ENCODE measurements around the gene PCSK6.

Gene PCSK6

DNA sequence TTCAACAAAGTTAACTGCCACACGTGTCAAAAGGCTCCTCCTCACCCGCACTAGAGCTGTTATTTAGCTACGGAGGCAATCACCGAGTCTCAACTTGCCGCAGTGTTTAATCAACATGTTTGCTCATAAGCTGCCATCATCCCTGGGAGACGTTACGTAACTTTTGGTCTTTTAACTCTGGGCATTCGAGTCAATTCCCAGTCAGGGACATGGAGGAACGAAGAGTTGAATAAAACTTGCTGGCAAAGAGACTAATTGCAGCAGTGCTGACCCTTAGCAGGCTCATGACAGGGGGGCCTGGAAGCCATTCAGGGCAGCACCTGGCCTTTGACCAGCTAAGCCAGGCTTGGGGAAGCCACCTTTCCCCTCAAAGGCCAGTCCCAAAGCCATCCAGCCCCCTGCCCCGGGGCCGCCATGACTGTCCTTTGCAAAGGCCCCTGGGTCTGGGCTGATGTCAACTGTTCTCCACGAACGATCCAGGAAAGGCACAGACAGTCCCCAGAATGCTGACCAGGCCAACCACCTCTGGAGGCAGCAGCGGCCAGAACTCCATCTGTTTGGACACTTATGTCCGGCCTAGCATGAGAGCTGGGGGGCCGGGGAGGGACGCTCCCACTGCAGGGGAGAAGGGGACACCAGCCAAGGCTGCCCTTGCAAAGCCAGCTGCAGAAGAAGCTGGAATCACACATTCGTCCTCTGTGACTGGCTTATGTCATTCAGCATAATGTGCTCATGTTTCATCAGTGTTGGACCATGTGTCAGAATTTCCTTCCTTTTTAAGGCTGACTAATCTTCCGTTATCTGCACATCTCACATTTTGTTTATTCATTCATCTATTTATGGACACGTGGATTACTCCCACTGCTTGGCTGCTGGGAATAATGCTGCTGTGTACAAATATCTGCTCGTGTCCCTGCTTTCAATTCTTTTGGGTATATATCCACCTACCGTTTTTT lies 43.7 kb downstream of the PCSK6 start:
- no peak for DNase-seq

DNA sequence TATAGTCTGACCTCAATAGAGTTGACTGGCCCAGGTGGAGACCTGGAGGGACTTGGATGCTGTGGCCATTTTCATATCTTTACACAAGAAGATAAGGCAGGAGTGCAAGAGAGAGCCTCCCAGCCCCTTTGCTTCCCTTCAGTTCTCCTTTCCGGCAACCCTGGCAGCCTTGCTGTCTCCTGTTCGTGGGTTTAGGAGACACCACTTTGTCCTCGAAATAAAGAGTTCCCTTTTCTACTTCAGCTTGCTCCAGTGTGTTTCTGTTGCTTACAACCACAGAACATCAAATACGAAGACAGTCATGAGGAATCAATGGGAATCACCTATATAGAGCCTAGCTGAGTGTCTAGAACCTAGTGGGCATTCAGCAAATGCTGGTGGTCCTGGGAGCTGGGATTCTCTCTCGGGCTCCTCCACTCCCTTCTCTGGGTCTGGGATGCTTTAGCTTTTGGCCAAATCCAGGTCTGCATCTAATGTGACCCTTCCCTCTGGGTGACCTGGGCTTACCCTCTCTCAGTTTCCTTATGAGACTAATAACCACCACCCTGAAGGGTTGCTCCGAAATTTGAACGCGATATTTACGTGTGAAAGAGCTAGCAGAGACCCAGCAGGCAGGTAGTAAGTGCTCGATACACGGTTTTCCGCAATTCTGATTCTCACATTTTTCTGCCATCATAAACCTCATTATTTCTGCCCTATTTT lies 44.5 kb downstream of the PCSK6 start:
- DNase-seq, result no peak

DNA sequence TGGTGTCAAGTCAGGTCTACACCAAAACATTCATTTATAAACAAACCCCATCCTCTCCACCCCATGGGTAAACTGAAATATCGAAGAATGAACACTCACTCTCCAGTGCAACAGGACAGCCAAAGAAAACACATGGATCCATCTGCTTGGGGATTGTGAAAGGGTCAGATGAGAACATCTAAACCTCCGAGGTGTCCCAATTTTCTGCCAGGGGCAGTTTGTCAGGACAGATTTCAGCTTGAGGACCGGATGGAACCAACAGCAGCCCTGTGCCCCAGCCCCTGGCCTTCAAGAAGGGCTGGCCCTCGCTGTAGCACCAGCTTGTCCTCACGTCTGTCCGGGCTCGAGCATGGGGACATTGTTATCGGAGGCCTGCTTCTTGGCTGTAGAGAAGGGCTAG lies 45.5 kb downstream of the PCSK6 start:
- DNase-seq, result no peak

DNA sequence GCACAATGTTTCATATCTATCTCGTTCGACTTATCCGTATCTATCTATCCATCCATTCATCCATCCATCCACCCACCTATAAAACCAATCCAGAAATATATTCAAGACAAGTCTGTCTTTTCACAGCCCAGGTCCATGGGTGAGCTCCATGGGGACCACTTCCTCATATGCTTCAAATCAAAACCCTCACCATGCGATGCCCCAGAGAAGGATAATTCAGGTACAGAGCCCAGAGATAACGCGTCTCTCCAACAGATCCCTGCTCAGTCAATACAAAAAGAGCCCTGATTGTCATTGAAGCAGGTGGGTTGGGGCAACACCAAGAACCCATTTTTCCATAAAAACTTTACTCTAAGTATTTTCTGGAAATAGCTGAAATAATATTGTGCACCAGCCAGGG lies 47.2 kb downstream of the PCSK6 start:
- no peak for DNase-seq

DNA sequence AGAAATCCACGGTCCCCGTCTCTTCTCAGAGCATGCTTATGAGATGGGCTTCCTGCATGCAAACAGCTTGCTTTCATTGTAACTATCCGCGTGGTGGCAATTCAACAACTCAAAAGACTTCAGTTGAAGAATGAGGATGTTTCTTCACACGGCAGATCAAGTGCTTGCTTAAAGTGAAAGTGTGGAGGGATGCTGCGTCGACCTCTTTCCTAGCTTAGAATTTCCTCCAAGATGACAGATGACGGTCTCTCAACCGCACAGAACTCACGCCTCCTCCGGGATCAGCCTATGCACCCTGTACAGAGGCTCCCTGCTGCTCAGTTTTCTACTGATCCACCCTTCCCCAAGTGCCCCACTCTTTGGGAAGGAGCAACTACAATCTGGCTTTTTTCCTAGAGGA lies 47.8 kb downstream of the PCSK6 start:
- no peak for DNase-seq

DNA sequence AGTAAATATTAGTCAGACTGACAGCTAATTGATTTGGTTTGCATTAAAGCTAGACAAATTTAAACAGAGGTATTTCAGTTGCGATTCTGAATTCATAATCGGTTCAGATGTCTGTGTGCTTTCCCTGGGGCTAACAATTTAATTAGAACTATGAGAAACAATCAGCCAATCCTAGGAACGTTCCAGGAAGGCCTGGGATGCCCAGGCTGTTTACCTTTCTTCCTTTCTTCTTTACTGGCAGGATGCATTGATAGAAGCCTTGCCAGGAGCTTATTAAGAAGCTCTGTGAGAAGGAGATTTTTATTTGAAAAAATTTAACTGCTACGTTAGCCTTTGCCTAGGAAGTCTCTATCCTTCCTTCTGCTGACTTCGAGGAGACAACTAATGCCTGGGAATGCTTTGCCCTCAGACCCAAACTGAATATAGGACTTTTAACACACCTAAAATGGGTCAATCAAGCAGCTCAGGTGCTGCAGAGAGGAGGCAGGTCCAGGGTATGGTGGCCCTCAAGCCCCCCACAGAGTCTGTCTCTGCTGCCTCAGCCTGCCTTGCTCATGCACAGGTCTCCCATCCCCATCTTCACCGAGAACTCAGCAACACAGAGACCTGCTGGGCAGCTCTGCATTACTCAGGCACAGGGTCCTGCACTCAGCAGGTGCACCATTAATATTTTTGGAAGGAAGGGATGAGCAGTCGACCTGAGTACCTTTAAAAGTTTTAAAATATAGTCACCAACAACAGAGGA lies 48.5 kb downstream of the PCSK6 start:
- no peak for DNase-seq

DNA sequence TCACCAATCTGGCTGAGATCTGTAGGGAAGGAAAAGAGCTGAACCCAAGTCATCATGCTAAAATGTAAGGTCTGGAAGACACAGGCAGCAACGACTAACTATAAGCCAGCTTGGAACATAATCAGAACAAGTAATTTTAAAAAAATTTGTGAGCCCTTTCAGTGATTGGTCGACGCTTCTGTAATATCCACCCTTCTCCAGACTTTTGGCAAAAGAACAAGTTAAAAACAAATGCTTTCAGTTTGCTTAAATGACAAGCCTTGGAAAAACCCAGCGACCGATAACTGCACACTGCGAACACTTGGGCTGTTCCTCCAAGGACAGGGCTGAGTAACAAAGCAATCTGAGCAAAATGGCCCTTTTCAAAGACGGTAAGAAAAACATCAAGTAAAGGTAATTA lies 49.6 kb downstream of the PCSK6 start:
- no peak for DNase-seq

DNA sequence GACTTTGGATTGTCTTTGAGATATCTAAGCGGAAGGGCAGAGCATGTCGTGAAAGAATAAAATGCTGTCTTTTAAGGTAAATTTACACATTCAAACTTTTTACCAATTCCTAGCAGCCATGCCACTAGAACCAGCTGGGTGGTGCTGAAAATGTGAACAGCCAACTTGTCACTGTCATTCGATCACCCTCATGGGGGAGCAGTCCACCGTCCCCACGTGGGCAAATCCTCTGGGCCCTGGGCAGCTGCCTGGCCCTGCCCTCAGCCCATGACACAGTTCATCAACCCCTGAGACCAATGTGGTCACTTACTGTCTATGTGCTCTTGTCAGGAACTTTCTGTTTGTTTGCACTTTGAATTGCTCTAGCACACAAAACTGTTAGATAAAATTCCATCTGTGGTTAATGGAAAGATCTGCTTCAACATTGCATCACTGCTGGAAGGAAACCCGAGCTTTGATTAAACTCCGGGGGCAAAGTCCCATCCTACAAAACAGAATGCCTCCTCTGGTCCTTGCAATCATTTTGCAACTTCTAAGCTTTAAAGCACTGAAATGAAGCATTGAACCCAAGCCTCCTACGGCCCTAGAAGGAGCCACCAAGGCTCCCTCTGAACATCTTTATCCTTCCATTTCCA lies 50.1 kb downstream of the PCSK6 start:
- DNase-seq, result no peak

DNA sequence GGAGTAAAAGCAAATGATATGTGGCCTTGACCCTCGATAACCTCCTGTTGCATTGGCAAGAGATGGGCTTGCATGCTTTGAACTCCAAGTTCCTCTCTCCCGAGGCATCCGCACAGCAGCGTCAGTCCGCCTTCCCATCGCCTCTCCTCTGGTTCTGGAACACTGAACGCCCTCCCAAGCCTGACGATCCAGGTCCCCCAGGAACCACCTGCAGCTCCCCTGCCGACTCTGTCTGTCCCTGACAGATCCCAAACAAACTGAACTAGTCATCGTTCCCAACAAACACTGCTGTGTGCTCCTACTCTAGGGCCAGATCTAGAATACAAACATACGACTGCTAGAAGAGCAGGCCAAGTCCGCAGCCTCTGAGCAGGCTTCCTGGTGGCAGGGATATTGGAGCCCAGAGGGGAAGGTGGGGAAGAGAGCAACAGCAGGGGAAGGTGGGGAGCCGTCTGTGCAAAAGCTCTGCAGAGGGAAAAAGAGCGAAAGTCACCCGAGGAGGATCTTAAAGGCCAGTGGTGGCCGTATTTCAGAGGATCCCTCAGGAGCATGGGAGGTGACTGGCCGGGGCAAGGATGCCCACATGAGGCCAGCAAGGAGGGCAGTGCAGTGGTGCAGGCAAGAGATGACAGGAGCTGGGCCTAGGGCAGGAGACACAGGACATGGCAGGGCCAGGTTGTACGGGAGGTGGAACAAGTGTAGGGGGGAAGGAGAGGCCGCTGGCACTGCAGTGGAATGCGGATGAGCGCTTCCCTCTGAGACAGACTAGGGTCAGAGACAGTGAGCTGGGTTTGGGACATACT lies 50.8 kb downstream of the PCSK6 start:
- no peak for DNase-seq

DNA sequence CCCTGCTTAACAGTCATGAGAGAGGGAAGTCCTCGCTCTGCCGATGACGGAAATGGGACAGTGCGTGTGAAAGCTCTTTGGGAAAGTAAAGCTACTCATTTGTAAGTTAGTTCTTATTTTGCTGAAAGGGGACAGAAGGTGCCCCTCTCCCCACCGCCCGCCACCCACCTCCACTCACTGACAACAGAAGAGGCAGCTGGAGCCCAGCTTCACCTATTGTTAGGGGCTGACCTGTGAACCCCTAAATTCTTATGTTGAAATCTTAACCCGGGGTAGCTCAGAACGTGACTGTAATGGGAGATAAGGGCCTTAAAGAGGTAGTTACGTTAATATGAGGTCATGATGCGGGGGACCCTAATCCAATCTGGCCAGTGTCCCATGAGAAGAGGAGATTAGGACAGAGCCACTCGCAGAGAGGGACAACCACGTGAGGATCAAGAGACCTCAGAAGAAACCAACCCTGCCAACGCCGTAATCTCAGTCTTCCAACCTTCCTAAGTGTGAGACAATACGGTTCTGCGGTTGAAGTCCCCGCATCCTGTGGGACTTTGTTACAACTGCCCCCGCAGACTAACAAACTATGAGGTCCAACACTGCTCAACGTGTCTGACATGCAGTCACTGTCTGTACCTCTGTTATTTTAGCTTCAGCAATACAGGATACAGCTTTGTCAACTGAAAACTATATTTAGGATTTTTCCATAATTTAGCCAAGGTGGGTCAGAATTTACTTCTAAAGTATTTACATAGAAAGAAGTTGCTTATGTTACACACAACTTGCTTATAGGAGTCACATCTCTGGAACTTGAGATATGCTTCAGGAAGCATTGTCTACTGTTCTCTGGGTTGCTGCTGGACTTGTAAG lies 51.7 kb downstream of the PCSK6 start:
- DNase-seq, result no peak

DNA sequence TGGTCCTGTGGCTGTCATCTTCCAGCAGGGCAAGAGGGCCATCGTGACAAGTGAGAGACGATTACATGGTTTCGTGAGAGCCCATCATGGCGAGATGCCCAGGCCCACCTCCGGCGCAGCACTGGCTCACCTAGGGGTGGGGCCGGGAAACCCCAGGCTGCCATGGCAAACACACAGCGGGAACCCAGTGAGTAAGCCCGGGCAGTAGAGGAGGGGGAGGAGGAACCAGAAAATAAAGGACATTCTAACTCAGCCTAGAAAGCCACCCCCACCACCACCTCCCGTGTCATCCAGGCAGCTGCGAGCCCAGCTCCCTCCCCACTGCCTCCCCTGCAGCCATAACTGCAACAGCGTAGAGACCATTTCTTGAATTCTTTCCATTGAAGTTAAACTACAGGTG lies 52.3 kb downstream of the PCSK6 start:
- DNase-seq, result no peak

DNA sequence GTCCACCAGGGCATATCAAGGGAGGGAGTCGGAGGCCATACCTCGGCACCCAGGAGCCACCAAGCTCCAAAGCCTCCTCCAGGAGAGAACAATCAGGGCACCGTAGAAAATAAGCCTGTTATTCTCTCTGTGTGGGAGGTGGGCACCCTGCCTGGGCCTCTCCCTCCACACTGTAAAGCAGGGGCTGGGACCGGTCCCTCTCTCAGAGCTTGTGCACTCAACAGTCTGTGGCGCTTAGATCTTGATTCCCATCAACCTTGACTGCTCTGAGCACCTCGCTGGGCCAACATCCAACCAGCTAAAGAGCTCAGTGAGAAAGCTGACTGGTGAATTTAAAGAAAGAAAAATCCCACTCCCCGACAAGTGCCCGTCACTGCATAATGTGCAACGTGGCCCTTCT lies 53.0 kb downstream of the PCSK6 start:
- DNase-seq, result no peak

DNA sequence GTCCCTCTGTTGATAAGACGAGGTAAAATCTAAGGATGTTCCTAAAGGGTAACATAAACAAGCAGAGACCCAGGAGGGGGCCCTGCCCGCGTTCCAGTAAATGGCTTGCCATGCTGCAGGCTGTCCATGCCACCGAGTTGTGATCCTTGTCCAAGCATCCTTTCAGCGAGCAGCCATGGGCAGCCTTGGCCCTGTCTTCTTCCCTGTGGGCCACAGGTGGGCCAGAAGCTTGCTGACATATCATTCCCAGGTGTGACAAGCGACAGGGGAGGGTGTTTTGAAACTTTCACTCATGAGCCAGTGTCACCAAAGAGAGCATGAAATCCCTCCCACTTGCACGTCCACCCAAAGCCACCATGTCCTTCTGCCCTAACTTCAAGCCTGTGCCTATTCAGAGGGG lies 53.7 kb downstream of the PCSK6 start:
- DNase-seq, result no peak

DNA sequence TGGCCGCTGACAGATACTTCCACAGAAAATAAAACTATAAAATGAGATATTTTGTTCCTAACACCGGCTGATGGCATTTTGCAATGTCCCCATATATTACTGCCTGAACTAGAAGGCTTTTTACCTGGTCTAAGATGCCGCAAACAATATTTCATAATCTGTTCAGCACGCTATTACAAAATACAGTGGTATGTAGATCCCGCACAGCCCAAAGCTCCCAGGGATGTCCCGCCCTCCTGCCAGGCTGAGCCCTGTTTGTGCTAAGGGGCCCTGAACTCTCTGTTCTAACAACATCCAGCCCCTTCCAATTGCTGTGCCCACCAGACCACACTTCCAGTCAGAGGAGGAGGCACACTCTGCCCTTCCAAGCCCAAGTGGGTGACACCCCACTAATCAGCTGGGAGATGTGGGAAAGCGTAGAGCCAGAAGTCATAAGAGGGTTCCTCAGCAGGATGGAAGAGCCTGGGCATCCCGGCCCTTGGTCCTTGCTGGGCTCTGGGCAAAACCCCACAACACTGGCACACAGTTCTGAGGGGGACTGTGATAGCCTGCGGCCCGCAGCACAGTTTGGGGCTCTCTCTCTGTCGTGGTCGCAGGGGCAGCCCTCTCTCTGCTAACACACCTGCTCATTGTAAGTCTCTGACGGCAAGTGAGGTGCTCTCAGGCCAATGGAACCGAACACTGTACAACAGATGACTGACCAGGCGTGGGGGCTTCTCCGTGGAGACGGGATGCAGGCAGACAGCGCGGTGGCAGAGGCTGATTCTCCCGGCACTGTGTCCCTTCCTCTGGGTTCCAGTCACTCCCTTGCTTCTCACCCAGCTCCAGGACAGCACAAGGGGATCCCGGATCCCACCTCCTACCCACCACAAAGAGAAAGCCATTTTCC lies 55.2 kb downstream of the PCSK6 start:
- DNase-seq, result no peak

DNA sequence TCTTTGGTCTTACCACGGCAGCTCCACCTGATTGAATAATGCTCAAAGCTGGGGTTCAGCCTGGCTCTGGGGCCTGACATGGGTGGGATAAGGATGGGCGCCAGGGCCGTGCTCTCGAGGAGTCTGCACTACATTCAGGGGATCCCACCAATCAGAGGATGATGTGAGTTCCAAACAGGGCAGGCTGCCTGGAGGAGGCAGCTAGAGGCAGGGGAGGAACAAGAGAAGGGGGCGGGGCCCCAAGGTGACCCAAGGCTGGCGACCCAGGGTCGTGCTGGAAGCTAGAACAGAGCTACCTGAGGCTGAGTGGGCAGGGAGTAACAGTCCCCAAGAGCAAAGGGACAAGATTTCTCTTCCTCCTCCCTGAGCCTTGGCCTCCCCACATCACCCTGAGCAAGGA lies 56.1 kb downstream of the PCSK6 start:
- DNase-seq, result no peak

DNA sequence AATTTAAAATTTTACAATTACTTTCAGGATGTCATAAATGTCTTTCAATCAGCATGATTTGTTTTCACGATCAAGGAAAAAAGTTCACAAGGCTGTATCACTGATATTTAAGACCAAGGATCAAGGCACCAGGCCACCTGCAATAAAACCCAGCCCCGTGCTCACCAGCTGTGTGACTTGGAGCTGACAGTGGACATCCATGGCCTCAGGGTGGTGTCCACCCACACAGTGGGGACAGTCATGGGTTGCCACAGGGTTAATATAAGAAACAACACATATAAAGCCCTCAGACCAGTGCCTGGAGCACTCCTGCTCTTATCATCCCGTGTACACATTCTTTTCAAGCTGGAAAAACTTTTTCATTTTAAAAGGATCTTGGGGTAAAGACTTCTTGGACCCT lies 56.5 kb downstream of the PCSK6 start:
- DNase-seq, result no peak

DNA sequence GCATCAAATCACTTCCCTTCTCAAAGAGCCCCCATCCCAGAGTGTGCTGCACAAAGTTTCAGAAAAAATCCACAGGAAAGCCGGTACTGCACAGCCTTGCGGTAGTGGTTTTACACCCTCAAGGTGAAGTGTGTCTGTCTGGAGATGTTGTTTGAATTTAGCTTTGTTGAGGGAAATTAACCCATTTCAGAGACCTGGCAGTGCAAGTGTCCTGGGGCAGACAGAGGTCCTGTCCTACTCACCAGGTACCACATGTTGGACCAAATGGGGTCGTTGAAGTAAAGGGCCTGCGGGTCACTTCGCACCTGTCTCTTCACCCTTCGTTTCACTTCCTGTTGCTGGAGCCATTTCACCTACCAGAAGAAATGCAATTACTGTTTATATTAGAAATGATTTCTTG lies 57.8 kb downstream of the PCSK6 start:
- DNase-seq, result no peak

DNA sequence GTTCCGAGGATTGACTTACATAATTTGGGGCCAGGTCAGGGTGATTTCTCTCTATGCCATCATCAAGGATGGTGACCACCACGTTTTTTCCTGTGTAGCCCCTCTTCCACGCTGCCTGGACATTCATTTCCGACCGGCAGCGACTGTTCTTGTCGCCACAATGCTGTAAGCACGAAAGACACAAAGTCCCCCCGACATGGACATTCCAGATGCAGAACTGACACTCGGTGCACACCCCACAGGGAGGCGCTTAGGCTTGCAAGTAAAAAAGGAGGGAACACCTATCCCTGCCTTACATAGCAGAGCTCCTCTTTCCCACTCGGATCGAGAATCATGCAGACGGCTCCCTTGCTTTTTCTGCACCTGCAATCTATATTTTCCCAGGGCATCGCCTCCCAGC lies 58.2 kb downstream of the PCSK6 start:
- no peak for DNase-seq

DNA sequence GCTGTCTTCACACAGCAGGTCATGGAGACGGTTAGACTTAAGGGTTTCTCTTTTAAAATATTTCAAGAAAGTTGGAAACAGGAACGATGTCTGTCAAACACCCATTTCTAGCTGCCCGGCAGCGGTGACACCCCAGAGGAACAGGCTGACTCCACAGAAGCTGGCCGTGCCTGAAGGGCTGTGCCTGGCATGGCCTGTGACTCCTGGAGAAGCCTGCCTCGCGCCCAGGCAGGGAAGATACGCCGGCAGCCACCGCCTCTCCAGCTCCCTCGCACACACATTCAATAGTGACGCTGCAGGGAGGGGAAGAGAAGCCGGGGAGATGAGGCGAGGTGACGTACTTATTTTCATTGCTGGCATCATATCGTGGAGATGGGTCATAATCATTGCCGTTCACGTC lies 59.9 kb downstream of the PCSK6 start:
- no peak for DNase-seq

DNA sequence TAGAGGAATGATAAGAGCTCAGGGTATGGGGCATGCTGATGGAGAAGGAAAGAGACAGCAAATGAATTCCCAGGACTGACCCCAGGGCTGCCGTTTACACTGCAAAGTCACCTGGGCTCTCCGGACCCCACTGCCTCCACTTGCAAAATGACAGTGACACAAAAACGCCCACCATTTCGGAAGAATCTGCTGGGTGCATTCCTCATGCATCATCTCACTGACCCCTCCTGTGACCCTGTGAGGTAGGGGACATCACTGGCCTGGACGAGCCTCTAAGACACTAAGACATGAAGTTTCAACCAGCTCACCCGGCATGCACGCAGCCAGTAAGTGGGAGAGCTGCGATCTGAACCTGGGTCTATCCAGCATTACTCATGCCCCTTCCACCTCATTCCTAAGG lies 60.3 kb downstream of the PCSK6 start:
- DNase-seq, result no peak
